ENCODE results near the gene FRS3.

The FRS3 gene

DNA sequence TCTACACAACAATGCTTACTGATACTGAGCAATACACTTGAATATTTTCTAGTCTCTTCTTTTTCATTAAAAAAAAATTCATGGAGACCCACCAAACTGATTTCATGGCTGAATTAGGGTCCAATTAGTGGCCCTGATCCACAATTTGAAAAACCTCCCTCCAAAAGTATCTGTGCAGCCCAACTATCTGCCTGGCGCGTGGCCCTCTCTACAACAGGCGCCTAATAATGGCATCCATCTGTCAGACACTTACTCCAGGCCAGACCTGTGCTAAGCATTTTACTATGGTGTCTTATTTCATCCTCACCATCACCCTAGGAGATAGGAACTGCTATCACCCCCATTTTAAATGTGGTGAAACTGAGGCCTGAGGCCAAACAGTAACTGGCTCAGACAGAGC is 58.3 kb downstream of the FRS3 start:
- H3K4me3 ChIP-seq (ENCODE audit: low read length): no peak overlapping the region
- TF ChIP-seq, protein P1, sequence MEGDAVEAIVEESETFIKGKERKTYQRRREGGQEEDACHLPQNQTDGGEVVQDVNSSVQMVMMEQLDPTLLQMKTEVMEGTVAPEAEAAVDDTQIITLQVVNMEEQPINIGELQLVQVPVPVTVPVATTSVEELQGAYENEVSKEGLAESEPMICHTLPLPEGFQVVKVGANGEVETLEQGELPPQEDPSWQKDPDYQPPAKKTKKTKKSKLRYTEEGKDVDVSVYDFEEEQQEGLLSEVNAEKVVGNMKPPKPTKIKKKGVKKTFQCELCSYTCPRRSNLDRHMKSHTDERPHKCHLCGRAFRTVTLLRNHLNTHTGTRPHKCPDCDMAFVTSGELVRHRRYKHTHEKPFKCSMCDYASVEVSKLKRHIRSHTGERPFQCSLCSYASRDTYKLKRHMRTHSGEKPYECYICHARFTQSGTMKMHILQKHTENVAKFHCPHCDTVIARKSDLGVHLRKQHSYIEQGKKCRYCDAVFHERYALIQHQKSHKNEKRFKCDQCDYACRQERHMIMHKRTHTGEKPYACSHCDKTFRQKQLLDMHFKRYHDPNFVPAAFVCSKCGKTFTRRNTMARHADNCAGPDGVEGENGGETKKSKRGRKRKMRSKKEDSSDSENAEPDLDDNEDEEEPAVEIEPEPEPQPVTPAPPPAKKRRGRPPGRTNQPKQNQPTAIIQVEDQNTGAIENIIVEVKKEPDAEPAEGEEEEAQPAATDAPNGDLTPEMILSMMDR (IDR thresholded peaks at IDR 0.05; ENCODE audit: insufficient read depth, low read depth, low read length, missing control alignments): no peak
- no peak for DNase-seq (ENCODE audit: low read depth)

DNA sequence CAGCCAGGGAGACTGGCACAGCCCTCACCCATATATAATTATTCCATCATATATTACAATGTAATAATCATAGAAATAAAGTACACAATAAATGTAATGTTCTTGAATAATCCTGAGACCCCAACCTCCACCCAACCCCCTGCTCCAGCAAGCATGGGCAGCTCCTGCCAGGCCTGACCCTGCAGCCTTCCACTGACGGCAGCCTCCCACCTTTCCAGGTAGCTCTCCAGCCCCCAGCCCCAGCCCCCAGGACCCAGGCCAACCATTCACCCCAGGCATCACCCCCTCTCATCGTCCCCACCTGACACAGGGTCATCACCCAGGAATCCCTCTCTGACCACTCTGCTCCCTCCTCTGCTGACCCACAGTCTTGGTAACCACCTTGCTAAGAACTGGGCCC is 58.9 kb downstream of the FRS3 start:
- DNase-seq (ENCODE audit: low read depth): no peak
- no peak overlapping the region for H3K4me3 ChIP-seq (ENCODE audit: low read length)
- TF ChIP-seq, protein P1 (IDR thresholded peaks at IDR 0.05; ENCODE audit: insufficient read depth, low read depth, low read length, missing control alignments): no peak

DNA sequence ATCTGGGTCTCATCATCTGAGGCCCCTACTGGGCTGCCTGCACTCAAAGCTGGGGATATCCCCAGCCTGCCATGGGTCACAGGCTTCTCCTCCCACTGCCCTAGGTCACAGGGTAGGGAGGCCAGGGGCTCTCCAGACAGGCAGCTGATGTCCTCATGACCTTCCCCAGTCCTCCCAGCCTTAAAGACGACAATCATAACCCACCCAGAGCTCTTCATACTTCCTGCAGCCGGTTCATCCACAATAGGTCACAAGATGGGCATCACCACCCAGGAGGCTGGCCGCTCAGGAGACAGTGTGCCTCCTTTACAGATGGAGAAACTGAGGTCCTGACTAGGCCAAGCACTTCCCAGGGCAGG is 59.5 kb downstream of the FRS3 start:
- TF ChIP-seq, protein P1 (IDR thresholded peaks at IDR 0.05; ENCODE audit: insufficient read depth, low read depth, low read length, missing control alignments): no peak
- no peak overlapping the region for H3K4me3 ChIP-seq (ENCODE audit: low read length)
- no peak for DNase-seq (ENCODE audit: low read depth)

All from epithelial cell of esophagus (primary cell).